MCF 10A (cell line): ENCODE data around the gene ACVR2A. TPM values are rescaled to one million over a fixed set of nuclear protein-coding genes. Genes with fewer than 3 reads are reported as not detected.

Experiments
- BruUV-seq: library from RNA; stranded (reverse); fragments of 400-500 nt; replicated peaks from 2 replicates; lab custom pipeline; 2021; lab: Mats Ljungman, UMichigan
- CTCF ChIA-PET: fragments of 300-600 bp; sonication (Branson Sonifier 250); formaldehyde crosslinking; extraction: SDS; loops from one replicate; lab custom pipeline; 2021; ENCODE audit warnings: antibody characterized with exemption, inconsistent platforms; lab: Yijun Ruan, JAX
- POLR2A ChIA-PET: fragments of 300-600, 350-650 bp; sonication (Branson Sonifier 250); formaldehyde crosslinking; extraction: SDS; loops from one replicate; lab custom pipeline; 2020; ENCODE audit warnings: antibody characterized with exemption, inconsistent platforms; lab: Yijun Ruan, JAX
- DNase-seq: peaks from one replicate; pipeline ENCODE4 v3.0.0-alpha.2; 2018; ENCODE audit not compliant: unreplicated experiment
- H3K27ac Mint-ChIP-seq: one replicate; pipeline ENCODE4 v1.8.0; 2022; ENCODE audit warnings: mild to moderate bottlenecking, low read depth, mixed read lengths; ENCODE audit not compliant: unreplicated experiment
- H3K27me3 Mint-ChIP-seq: one replicate; pipeline ENCODE4 v1.8.0; 2022; ENCODE audit warnings: mixed read lengths; ENCODE audit not compliant: insufficient read depth, unreplicated experiment
- H3K36me3 Mint-ChIP-seq: one replicate; pipeline ENCODE4 v1.8.0; 2022; ENCODE audit warnings: mild to moderate bottlenecking, moderate library complexity, mixed read lengths; ENCODE audit not compliant: insufficient read depth, unreplicated experiment
- H3K4me1 Mint-ChIP-seq: one replicate; pipeline ENCODE4 v1.8.0; 2022; ENCODE audit warnings: mixed read lengths; ENCODE audit not compliant: insufficient read depth, unreplicated experiment
- H3K4me3 Mint-ChIP-seq: one replicate; pipeline ENCODE4 v1.8.0; 2022; ENCODE audit warnings: mild to moderate bottlenecking, moderate library complexity, mixed read lengths; ENCODE audit not compliant: unreplicated experiment
- H3K9me3 Mint-ChIP-seq: one replicate; pipeline ENCODE4 v1.8.0; 2022; ENCODE audit warnings: mixed read lengths; ENCODE audit not compliant: unreplicated experiment
- intact Hi-C: fragments of 100-400 bp; cut with micrococcal nuclease; formaldehyde crosslinking; loops from 2 replicates; pipeline ENCODE4 v1.14.1; 2022
- total RNA-seq: library from RNA; stranded (reverse); gene quantifications from 2 replicates; pipeline ENCODE4 v1.2.3, GENCODE V29; 2022
- TF ChIP-seq, protein P1 (sequence below): fragments of 200-600 bp; IDR thresholded peaks from one replicate; pipeline ENCODE4 v1.8.0; 2022; ENCODE audit warnings: antibody characterized with exemption, mild to moderate bottlenecking; ENCODE audit not compliant: unreplicated experiment

Gene ACVR2A
- total RNA-seq, 1 experiment from 2014 or later: 11.2 TPM

DNA sequence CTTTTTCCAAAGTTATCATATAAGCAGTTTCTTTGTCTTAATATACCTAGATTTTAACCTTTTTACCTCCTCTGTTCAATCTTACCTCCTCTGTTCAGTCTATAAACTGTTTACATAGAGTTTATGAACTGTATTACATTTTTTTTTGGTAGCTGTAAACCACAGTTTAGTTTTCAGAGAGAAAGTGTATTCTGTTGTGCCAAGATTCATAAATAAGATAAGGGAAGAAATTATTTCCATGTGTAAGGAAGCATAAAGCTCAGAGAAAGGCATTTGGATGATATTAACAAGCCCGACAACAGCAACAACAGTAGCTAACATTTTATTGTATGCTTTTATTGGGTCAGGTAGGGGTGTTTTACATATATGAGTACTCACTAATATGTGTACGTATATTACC is 71.2 kb downstream of the ACVR2A start:
- H3K4me1 Mint-ChIP-seq: no peaks in the 10 kb centered on the region
- TF ChIP-seq, protein P1, sequence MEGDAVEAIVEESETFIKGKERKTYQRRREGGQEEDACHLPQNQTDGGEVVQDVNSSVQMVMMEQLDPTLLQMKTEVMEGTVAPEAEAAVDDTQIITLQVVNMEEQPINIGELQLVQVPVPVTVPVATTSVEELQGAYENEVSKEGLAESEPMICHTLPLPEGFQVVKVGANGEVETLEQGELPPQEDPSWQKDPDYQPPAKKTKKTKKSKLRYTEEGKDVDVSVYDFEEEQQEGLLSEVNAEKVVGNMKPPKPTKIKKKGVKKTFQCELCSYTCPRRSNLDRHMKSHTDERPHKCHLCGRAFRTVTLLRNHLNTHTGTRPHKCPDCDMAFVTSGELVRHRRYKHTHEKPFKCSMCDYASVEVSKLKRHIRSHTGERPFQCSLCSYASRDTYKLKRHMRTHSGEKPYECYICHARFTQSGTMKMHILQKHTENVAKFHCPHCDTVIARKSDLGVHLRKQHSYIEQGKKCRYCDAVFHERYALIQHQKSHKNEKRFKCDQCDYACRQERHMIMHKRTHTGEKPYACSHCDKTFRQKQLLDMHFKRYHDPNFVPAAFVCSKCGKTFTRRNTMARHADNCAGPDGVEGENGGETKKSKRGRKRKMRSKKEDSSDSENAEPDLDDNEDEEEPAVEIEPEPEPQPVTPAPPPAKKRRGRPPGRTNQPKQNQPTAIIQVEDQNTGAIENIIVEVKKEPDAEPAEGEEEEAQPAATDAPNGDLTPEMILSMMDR: no peak
- H3K27me3 Mint-ChIP-seq: no peaks in the 10 kb centered on the region
- peaks cover 14% of the 10 kb centered on the region for H3K36me3 Mint-ChIP-seq
- H3K4me3 Mint-ChIP-seq: no peak overlapping the region
- no TSS peak for BruUV-seq
- H3K27ac Mint-ChIP-seq: no peak overlapping the region
- no peaks in the 10 kb centered on the region for H3K9me3 Mint-ChIP-seq
- POLR2A ChIA-PET: no interaction called here
- DNase-seq: no peak
- CTCF ChIA-PET: interaction anchor here (1.4 kb wide), 1 partner anchor 1182 kb away, joined by 4 read pairs; no protein-coding TSS in a partner anchor
- intact Hi-C loops: no loop called here

DNA sequence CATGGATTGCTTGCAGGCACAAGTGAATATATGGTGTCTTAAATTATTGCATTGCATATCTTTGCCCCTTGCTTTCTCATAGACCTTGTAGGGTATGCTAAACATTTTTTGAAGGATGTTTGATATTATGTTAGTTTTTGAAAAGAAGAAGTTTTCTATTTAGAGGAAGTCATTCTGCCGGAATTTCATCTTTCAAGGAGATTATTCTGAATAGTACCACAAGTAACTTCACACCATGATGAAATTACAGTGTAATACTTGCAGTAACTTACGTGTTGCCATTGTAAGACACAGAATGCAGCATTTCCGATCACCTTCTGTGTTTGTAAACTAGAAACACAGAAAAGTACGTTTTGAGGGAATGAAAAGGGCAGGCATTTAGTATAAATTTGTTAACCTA is 71.9 kb downstream of the ACVR2A start:
- Mint-ChIP-seq H3K27me3 (no peaks in the 10 kb centered on the region), H3K9me3 (no peaks in the 10 kb centered on the region), H3K4me3 (no peak overlapping the region), H3K27ac (no peak overlapping the region), H3K4me1 (no peaks in the 10 kb centered on the region), H3K36me3 (peaks cover 14% of the 10 kb centered on the region)
- no TSS peak for BruUV-seq
- POLR2A ChIA-PET: interaction anchor here (0.6 kb wide), 1 partner anchor 31 kb away, joined by 3 read pairs; no protein-coding TSS in a partner anchor
- TF ChIP-seq, protein P1: no peak
- CTCF ChIA-PET: interaction anchor here (1.4 kb wide), 1 partner anchor 1183 kb away, joined by 4 read pairs; no protein-coding TSS in a partner anchor
- intact Hi-C loops: no loop called here
- DNase-seq: no peak

GRCh38 chr2:147917161-147917560 is 72.3 kb downstream of the ACVR2A start:
- H3K9me3 Mint-ChIP-seq: no peaks in the 10 kb centered on the region
- ChIA-PET POLR2A (interaction anchor here (0.6 kb wide), 1 partner anchor 32 kb away, joined by 3 read pairs; no protein-coding TSS in a partner anchor), CTCF (no interaction called here)
- TF ChIP-seq, protein P1: no peak
- H3K4me1 Mint-ChIP-seq: no peaks in the 10 kb centered on the region
- intact Hi-C loops: no loop called here
- peaks cover 14% of the 10 kb centered on the region for H3K36me3 Mint-ChIP-seq
- H3K27ac Mint-ChIP-seq: no peak overlapping the region
- BruUV-seq: no TSS peak
- H3K4me3 Mint-ChIP-seq: no peak overlapping the region
- DNase-seq: no peak
- no peaks in the 10 kb centered on the region for H3K27me3 Mint-ChIP-seq

DNA sequence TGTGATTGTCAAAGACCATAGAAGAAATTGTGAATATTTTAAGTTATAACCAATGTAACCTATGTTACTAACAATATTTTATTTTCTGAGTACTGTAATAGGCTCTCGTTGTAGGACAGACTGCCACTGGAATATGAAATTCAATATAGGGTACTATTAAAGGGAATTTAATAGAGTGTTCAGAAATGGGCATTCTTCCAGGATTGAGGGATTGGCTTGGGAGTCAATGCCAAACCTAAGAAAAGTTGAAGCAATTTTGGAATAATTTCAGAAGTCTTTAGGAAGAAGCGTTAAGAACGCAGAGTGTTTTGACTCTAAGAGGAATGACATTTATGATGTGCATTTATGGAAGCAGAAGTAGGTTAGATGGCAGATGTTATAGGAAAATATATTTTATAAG is 79.0 kb downstream of the ACVR2A start:
- POLR2A ChIA-PET: interaction anchor here (0.6 kb wide), 1 partner anchor 818 kb away, joined by 3 read pairs; no protein-coding TSS in a partner anchor
- H3K4me3 Mint-ChIP-seq: no peak overlapping the region
- H3K36me3 Mint-ChIP-seq: peaks cover 36% of the 10 kb centered on the region
- no TSS peak for BruUV-seq
- no peak for DNase-seq
- TF ChIP-seq, protein P1: no peak
- H3K27me3 Mint-ChIP-seq: no peaks in the 10 kb centered on the region
- no peak overlapping the region for H3K27ac Mint-ChIP-seq
- H3K4me1 Mint-ChIP-seq: no peaks in the 10 kb centered on the region
- intact Hi-C loops: no loop called here
- CTCF ChIA-PET: no interaction called here
- H3K9me3 Mint-ChIP-seq: no peaks in the 10 kb centered on the region
